Measurements from ENCODE around the gene TSPAN31. TPM values are rescaled to one million over a fixed set of nuclear protein-coding genes. Genes with fewer than 3 reads are reported as not detected.
A peak's percentile ranks its signal among the peaks of the same experiment; 100 is the strongest.

Gene TSPAN31
- total and polyA plus RNA-seq, 9 of the 15 experiments (the other 6 are each of a cell fraction or from before 2014, with no cell fraction given): 11.3 to 26.4 (median 14.3) TPM

GRCh38 chr12:57750561-57751431, 6.0 kb downstream of the TSPAN31 start:
- no peak overlapping the region for H2AFZ ChIP-seq (ENCODE audit: low read depth, low read length)
- H3K27me3 ChIP-seq (ENCODE audit: control insufficient read depth in 2 of 2, insufficient read depth in 2 of 2, low read length in 2 of 2): no peaks in the 10 kb centered on the region; a peak in 1 of 5 replicates
- peaks cover 25 to 40% of the 10 kb centered on the region in 2 experiments for H3K4me1 ChIP-seq (replicated peaks in 1 of 2; ENCODE audit: control insufficient read depth in 2 of 2, insufficient read depth in 2 of 2, low read length in 2 of 2)
- peak overlapping the region; percentile 97 for H3K9ac ChIP-seq (ENCODE audit: insufficient read depth in 1 of 2, low read depth in 2 of 2, low read length in 2 of 2)
- no peaks in the 10 kb centered on the region for H3K9me1 ChIP-seq (ENCODE audit: control insufficient read depth, insufficient read depth, low read length)
- no peaks in the 10 kb centered on the region for H3K9me3 ChIP-seq (replicated peaks; ENCODE audit: control insufficient read depth, insufficient read depth, low read depth, low read length)
- CTCF ChIA-PET (ENCODE audit: low intra/inter-chr PET ratio): no interaction called here
- in situ Hi-C loops (cut with MboI) (no loop called here), intact Hi-C loops (cut with micrococcal nuclease) (no loop called here)
- no peaks in the 10 kb centered on the region for H4K20me1 ChIP-seq (replicated peaks; ENCODE audit: control insufficient read depth, insufficient read depth, low read length)
- peaks cover 56% of the 10 kb centered on the region for H3K36me3 ChIP-seq (ENCODE audit: control insufficient read depth, insufficient read depth, low read length)
- ATAC-seq (no peak), DNase-seq (ENCODE audit: extremely low read depth in 1 of 4, low spot score in 3 of 4) (no peak), FAIRE-seq (no peak)
- POLR2A ChIA-PET: interaction anchor here (0.6 to 0.7 kb wide), 2 partner anchors 142 to 238 kb away, joined by 3 read pairs; no protein-coding TSS in a partner anchor
- peaks cover 39% of the 10 kb centered on the region for H3K79me2 ChIP-seq (ENCODE audit: control insufficient read depth, insufficient read depth, low read length)
- H3K4me3 ChIP-seq: peak overlapping the region; percentile 66
- BruUV-seq (replicated peaks): no TSS peak
- H3K4me2 ChIP-seq (ENCODE audit: insufficient read depth, low read length): peak overlapping the region; percentile 99
- H3K27ac ChIP-seq (ENCODE audit: extremely low read depth, low read depth, low read length): peak overlapping the region; percentile 96
- WGBS (ENCODE audit: insufficient coverage, low coverage, missing lambda C conversion rate): 53% methylated on average over 15 of the region's 15 CpGs
- TF ChIP-seq ZFP1 (CRISPR knock-in tag; IDR thresholded peaks at IDR 0.05): no peak
- TF ChIP-seq ZBTB34 (CRISPR knock-in tag; IDR thresholded peaks at IDR 0.05): no peak
- no peak for TF ChIP-seq ZNF395 (CRISPR knock-in tag; IDR thresholded peaks at IDR 0.05)
- TF ChIP-seq, protein P1, sequence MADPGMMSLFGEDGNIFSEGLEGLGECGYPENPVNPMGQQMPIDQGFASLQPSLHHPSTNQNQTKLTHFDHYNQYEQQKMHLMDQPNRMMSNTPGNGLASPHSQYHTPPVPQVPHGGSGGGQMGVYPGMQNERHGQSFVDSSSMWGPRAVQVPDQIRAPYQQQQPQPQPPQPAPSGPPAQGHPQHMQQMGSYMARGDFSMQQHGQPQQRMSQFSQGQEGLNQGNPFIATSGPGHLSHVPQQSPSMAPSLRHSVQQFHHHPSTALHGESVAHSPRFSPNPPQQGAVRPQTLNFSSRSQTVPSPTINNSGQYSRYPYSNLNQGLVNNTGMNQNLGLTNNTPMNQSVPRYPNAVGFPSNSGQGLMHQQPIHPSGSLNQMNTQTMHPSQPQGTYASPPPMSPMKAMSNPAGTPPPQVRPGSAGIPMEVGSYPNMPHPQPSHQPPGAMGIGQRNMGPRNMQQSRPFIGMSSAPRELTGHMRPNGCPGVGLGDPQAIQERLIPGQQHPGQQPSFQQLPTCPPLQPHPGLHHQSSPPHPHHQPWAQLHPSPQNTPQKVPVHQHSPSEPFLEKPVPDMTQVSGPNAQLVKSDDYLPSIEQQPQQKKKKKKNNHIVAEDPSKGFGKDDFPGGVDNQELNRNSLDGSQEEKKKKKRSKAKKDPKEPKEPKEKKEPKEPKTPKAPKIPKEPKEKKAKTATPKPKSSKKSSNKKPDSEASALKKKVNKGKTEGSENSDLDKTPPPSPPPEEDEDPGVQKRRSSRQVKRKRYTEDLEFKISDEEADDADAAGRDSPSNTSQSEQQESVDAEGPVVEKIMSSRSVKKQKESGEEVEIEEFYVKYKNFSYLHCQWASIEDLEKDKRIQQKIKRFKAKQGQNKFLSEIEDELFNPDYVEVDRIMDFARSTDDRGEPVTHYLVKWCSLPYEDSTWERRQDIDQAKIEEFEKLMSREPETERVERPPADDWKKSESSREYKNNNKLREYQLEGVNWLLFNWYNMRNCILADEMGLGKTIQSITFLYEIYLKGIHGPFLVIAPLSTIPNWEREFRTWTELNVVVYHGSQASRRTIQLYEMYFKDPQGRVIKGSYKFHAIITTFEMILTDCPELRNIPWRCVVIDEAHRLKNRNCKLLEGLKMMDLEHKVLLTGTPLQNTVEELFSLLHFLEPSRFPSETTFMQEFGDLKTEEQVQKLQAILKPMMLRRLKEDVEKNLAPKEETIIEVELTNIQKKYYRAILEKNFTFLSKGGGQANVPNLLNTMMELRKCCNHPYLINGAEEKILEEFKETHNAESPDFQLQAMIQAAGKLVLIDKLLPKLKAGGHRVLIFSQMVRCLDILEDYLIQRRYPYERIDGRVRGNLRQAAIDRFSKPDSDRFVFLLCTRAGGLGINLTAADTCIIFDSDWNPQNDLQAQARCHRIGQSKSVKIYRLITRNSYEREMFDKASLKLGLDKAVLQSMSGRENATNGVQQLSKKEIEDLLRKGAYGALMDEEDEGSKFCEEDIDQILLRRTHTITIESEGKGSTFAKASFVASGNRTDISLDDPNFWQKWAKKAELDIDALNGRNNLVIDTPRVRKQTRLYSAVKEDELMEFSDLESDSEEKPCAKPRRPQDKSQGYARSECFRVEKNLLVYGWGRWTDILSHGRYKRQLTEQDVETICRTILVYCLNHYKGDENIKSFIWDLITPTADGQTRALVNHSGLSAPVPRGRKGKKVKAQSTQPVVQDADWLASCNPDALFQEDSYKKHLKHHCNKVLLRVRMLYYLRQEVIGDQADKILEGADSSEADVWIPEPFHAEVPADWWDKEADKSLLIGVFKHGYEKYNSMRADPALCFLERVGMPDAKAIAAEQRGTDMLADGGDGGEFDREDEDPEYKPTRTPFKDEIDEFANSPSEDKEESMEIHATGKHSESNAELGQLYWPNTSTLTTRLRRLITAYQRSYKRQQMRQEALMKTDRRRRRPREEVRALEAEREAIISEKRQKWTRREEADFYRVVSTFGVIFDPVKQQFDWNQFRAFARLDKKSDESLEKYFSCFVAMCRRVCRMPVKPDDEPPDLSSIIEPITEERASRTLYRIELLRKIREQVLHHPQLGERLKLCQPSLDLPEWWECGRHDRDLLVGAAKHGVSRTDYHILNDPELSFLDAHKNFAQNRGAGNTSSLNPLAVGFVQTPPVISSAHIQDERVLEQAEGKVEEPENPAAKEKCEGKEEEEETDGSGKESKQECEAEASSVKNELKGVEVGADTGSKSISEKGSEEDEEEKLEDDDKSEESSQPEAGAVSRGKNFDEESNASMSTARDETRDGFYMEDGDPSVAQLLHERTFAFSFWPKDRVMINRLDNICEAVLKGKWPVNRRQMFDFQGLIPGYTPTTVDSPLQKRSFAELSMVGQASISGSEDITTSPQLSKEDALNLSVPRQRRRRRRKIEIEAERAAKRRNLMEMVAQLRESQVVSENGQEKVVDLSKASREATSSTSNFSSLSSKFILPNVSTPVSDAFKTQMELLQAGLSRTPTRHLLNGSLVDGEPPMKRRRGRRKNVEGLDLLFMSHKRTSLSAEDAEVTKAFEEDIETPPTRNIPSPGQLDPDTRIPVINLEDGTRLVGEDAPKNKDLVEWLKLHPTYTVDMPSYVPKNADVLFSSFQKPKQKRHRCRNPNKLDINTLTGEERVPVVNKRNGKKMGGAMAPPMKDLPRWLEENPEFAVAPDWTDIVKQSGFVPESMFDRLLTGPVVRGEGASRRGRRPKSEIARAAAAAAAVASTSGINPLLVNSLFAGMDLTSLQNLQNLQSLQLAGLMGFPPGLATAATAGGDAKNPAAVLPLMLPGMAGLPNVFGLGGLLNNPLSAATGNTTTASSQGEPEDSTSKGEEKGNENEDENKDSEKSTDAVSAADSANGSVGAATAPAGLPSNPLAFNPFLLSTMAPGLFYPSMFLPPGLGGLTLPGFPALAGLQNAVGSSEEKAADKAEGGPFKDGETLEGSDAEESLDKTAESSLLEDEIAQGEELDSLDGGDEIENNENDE (IDR thresholded peaks at IDR 0.05; ENCODE audit: low read depth, low read length): peak; percentile 4
- TF ChIP-seq PHF20 (IDR thresholded peaks at IDR 0.05; ENCODE audit: partially characterized antibody): no peak
- no peak for TF ChIP-seq ZNF324 (CRISPR knock-in tag; IDR thresholded peaks at IDR 0.05)

All from K562 (cell line).